Airway epithelial cell (primary cell): ENCODE data around the gene COX6A1. TPM values are rescaled to one million over a fixed set of nuclear protein-coding genes. Genes with fewer than 3 reads are reported as not detected.

ENCODE experiments used
- total RNA-seq: library from RNA; depleted of rRNA; stranded (reverse); fragments of >200 nt; gene quantifications from 2 replicates; pipeline ENCODE4 v1.2.3, GENCODE V29; 2015

COX6A1 gene
- total RNA-seq: 633 and 734 TPM in 2 replicates

DNA sequence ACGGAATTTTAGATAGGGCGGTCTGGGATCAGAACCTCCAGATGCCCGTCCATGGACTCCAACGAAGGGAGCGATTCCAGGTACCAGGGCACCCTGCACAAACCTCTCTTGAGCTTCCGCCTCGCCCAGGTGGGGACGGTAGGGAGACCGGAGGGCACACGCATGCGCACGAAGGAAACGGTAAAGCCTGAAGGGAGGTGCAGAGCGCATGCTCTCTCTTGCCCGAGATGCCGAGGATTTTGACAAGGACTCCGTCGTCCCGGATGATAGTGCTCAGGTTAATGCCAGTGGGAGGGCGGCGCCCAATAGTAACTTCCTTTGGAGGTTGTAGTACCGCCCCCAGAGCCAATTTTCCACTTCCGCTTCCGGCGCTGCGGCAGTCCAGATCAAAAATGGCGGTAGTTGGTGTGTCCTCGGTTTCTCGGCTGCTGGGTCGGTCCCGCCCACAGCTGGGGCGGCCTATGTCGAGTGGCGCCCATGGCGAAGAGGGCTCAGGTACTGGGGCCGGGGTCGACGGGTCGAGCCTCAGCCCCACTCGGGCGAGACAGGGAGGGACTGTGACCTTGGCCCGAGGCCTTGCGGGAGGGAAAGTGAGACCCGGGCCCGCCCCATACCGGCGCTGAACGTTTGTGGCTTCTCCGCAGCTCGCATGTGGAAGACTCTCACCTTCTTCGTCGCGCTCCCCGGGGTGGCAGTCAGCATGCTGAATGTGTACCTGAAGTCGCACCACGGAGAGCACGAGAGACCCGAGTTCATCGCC is at the start of gene COX6A1:
Gene COX6A1, plus strand, starts transcription at position 379 of the 760 bp plus-strand sequence. Its CDS starts 14 bp downstream, at position 393.

DNA sequence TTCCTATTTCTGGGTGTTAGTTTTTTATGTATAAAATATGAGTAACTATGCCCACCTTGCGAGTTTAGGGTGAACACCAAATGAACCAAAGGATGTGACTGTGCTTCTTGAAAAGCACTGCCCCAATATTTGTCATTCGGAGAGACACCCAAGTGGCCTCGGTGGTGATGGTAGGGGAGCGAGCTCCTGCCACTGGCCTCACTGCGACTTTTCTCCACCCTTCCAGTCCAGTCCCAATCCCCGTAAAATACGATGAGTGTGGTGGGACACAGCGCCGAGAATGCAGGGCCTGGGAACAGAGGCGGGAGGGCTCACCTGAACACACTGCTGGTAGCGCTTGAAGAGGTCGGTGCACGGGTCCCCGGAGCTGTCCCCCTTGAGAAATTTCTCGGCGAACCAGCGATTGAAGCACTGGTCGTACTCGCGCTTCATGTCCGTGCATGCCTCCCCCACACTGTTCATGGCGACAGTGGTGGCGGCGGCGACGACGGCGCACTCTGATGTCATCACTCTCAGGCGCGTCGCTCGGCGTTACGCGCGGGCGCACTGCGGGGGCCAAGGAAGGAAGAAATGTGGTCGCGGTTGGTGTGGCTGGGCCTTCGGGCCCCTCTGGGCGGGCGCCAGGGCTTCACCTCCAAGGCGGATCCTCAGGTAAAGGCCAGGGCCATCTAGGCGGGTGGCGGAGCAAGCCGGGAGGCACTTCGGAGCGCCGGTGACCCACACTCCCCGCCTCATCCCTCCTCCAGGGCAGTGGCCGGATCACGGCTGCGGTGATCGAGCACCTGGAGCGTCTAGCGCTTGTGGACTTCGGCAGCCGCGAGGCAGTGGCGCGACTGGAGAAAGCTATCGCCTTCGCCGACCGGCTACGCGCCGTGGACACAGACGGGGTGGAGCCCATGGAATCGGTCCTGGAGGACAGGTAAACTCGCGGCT is 8.3 kb downstream of the COX6A1 start, which contains the start of the genes GATC and TRIAP1:
Gene GATC, plus strand, starts transcription at position 534 of the 933 bp plus-strand sequence. Its CDS starts 37 bp downstream, at position 571.
Gene TRIAP1, minus strand, starts transcription at position 474 of the 933 bp plus-strand sequence. Its CDS starts 12 bp downstream, at position 462.

DNA sequence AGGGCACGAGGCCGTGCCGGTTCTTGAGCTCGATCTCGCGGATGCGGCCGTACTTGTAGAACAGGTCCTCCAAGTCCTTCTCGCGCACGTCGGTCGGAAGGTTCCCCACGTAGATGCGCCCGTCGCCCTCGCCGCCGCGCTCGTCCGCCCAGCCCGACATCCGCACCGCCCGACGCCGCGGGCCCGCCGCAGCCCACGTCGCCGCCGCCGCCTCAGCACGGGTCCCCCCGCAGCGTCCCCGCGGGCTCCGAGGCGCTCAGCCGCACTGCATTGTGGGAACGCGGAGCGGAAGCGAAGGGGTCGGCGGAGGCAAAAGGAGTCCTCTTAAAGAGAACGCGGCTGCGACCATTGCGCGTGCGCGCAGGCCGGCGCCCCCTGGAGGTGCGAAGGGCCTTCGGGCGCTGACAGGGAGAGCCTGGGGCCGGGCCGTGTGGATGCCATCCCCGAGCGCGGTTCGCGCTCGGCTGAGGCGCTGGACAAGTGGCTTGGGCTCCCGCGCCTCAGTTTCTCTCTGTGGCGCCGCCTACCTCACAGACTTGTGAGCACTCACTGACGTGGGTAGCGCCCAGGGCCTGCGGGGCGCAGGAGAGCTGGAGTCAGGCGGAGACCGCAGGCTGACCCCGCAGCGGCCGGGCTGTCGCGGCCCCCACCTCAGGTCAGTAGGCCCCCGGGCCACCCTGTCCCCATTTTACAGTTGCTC is 31.7 kb downstream of the COX6A1 start, which contains the start of gene SRSF9:
Gene SRSF9, minus strand, starts transcription at position 299 of the 700 bp plus-strand sequence. Its CDS starts 139 bp downstream, at position 160.

Other genes with a start within 250 kb of the COX6A1 start
- 60.8 and 79.6 TPM in 2 replicates for gene GCN1, start 243.4 kb upstream of the COX6A1 start, total RNA-seq
- gene RPLP0, start 237.0 kb upstream of the COX6A1 start, total RNA-seq: 3,668 and 4,655 TPM in 2 replicates
- gene PXN, start 172.4 kb upstream of the COX6A1 start, total RNA-seq: 91.9 and 113 TPM in 2 replicates
- under 0.01 TPM in 2 replicates for gene RNU4-2, start 146.2 kb upstream of the COX6A1 start, total RNA-seq
- under 0.01 TPM in 2 replicates for gene RNU4-1, start 144.9 kb upstream of the COX6A1 start, total RNA-seq
- gene SIRT4, start 135.8 kb upstream of the COX6A1 start, total RNA-seq: 1.5 TPM in 2 replicates
- gene PLA2G1B, start 110.3 kb upstream of the COX6A1 start, total RNA-seq: not detected in 2 replicates
- gene MSI1, start 68.9 kb upstream of the COX6A1 start, total RNA-seq: not detected in 2 replicates
- gene TRIAP1, start 8.3 kb downstream of the COX6A1 start, total RNA-seq: 33.4 and 34.3 TPM in 2 replicates
- 14.6 and 14.8 TPM in 2 replicates for gene GATC, start 8.3 kb downstream of the COX6A1 start, total RNA-seq
- 145 and 151 TPM in 2 replicates for gene SRSF9, start 31.6 kb downstream of the COX6A1 start, total RNA-seq
- gene DYNLL1, start 58.0 kb downstream of the COX6A1 start, total RNA-seq: 392 and 421 TPM in 2 replicates
- gene COQ5, start 91.0 kb downstream of the COX6A1 start, total RNA-seq: 22.2 and 27.7 TPM in 2 replicates
- 66.5 and 90.9 TPM in 2 replicates for gene RNF10, start 96.2 kb downstream of the COX6A1 start, total RNA-seq
- gene POP5, start 143.3 kb downstream of the COX6A1 start, total RNA-seq: 40.0 and 47.6 TPM in 2 replicates
- 0.14 TPM in 1 of 2 replicates, not detected in the other for gene CABP1, start 202.5 kb downstream of the COX6A1 start, total RNA-seq
- 53.7 and 55.9 TPM in 2 replicates for gene MLEC, start 249.0 kb downstream of the COX6A1 start, total RNA-seq